ENCODE data around the gene MARCHF3. TPM values are rescaled to one million over a fixed set of nuclear protein-coding genes. Genes with fewer than 3 reads are reported as not detected.
"Not testable (repeated sequence)": the region's sequence is repeated elsewhere in the genome, so short reads cannot be mapped to it uniquely, and the experiment has no call there.

Gene MARCHF3
- total RNA-seq, 5 donors from 2014 or later (not counting 1 experiment from before 2014, with no cell fraction given) = 5.6 to 9.9 (median 7.6) TPM

DNA sequence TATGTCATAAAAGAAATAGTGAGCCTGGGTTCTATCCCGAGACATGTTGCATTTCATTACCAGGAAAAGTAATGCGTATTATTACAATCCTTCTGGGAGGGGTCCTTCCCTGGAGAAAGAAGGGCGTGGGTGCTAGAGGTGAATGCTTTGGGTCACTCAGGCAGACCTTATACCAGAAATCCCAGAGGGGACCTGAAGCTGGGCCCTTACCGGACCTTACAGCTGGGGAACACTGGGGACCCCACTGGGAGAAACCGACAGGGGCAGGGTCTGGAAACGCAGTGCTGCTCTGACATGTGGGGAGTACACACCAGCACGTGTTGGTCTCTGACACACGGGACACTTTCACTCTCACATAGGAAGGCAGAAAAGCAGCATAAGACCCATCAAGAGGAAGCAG is 182.1 kb downstream of the MARCHF3 start:
- no peaks in the 10 kb centered on the region for H3K9me3 ChIP-seq
- no peak for ATAC-seq (replicated peaks in 1 of 4)
- no peak for DNase-seq
- CTCF ChIA-PET = interaction anchor here in 1 of 2 donors (1.0 kb wide), 1 partner anchor 11 kb away, joined by 3 read pairs; no protein-coding TSS in a partner anchor
- H3K4me1 ChIP-seq (ENCODE audit: control insufficient read depth in 1 of 2, extremely low read depth in 1 of 2, insufficient read depth in 2 of 2, low read length in 2 of 2) = peaks cover 39 to 40% of the 10 kb centered on the region in 2 experiments
- Mint-ChIP-seq H3K27me3 (no peaks in the 10 kb centered on the region), H3K4me3 (no peak overlapping the region), H3K4me1 (peaks cover 62 to 73% (median 72%) of the 10 kb centered on the region in 3 donors), H3K36me3 (no peaks in the 10 kb centered on the region), H3K9me3 (no peaks in the 10 kb centered on the region), H3K27ac (peak overlapping the region; percentile 96)
- POLR2A ChIA-PET = interaction anchor here in 1 of 2 donors (0.8 kb wide), 1 partner anchor 1347 kb away, joined by 5 read pairs; no protein-coding TSS in a partner anchor
- H3K27me3 ChIP-seq (replicated peaks in 1 of 2; ENCODE audit: control insufficient read depth in 2 of 2, extremely low read depth in 1 of 2, insufficient read depth in 2 of 2, low read length in 1 of 2) = no peaks in the 10 kb centered on the region
- H3K27ac ChIP-seq (ENCODE audit: low read length) = no peak overlapping the region
- H3K4me3 ChIP-seq (ENCODE audit: control insufficient read depth in 1 of 2, extremely low read depth in 1 of 2, low read length in 1 of 2) = no peak overlapping the region
- 87% methylated on average over 5 of the region's 8 CpGs for WGBS (ENCODE audit: insufficient coverage)
- H3K36me3 ChIP-seq (ENCODE audit: control insufficient read depth in 2 of 2, extremely low read depth in 1 of 2, insufficient read depth in 1 of 2, low read length in 1 of 2) = no peaks in the 10 kb centered on the region

DNA sequence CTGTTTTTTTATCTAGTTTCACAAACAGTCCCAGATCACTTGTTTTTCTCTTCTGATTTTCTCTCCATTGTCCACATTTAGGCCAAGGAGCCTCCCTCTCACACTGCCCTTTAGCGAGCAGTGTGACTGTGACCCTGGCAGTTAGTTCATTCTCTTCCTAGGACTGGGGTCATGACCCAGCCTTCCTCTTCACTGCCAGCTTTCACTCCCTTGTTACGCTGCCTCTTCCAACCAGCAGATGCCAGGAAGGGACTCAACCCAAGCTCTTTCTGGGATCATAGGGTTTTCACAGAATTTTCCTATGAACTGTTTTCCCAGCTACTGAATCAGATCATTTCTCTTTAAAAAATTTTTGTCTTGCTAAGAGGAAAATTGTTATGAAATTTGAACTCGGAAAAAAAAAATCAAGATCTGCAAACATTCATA is 182.5 kb downstream of the MARCHF3 start:
- ATAC-seq (replicated peaks in 1 of 4) (no peak), DNase-seq (no peak)
- Mint-ChIP-seq H3K27me3 (no peaks in the 10 kb centered on the region), H3K4me1 (peaks cover 58 to 69% (median 69%) of the 10 kb centered on the region in 3 donors), H3K27ac (peak overlapping the region; percentile 96), H3K9me3 (no peaks in the 10 kb centered on the region), H3K36me3 (no peaks in the 10 kb centered on the region), H3K4me3 (no peak overlapping the region)
- POLR2A ChIA-PET = interaction anchor here in 1 of 2 donors (0.8 kb wide), 1 partner anchor 1347 kb away, joined by 5 read pairs; no protein-coding TSS in a partner anchor
- 92% methylated on average over 2 of the region's 3 CpGs for WGBS (ENCODE audit: insufficient coverage)
- peaks cover 35 to 36% of the 10 kb centered on the region in 2 experiments for H3K4me1 ChIP-seq (ENCODE audit: control insufficient read depth in 1 of 2, extremely low read depth in 1 of 2, insufficient read depth in 2 of 2, low read length in 2 of 2)
- no peak overlapping the region for H3K4me3 ChIP-seq (ENCODE audit: control insufficient read depth in 1 of 2, extremely low read depth in 1 of 2, low read length in 1 of 2)
- H3K36me3 ChIP-seq (ENCODE audit: control insufficient read depth in 2 of 2, extremely low read depth in 1 of 2, insufficient read depth in 1 of 2, low read length in 1 of 2) = no peaks in the 10 kb centered on the region
- CTCF ChIA-PET = interaction anchor here (0.6 to 1.0 kb wide), 2 partner anchors 11 to 184 kb away, joined by 3 read pairs; no protein-coding TSS in a partner anchor
- H3K27me3 ChIP-seq (replicated peaks in 1 of 2; ENCODE audit: control insufficient read depth in 2 of 2, extremely low read depth in 1 of 2, insufficient read depth in 2 of 2, low read length in 1 of 2) = no peaks in the 10 kb centered on the region
- H3K27ac ChIP-seq (ENCODE audit: low read length) = no peak overlapping the region
- H3K9me3 ChIP-seq = no peaks in the 10 kb centered on the region

DNA sequence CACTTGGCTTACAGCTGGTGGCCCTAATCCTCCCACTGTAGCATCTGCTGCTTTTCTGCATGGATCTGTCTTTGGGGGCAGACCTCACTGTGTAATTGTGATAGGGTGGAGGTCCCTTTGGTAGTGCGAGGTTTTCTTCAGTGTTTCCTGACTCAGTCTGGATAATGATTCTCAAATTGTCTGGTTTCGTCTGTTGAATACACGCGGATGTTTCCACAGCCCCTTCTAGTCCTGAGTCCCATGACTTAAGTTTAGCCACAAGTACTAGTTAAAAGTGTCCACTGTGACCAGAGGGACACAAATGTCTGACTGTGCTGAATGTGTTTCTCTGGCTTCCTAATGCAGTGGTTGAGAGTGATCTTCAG is 182.9 kb downstream of the MARCHF3 start:
- H3K9me3 Mint-ChIP-seq = no peaks in the 10 kb centered on the region
- H3K27ac Mint-ChIP-seq = peak overlapping the region; percentile 96
- Histone ChIP-seq H3K4me3 (ENCODE audit: control insufficient read depth in 1 of 2, extremely low read depth in 1 of 2, low read length in 1 of 2) (no peak overlapping the region), H3K9me3 (no peaks in the 10 kb centered on the region), H3K36me3 (ENCODE audit: control insufficient read depth in 2 of 2, extremely low read depth in 1 of 2, insufficient read depth in 1 of 2, low read length in 1 of 2) (no peaks in the 10 kb centered on the region), H3K27ac (ENCODE audit: low read length) (no peak overlapping the region), H3K4me1 (ENCODE audit: control insufficient read depth in 1 of 2, extremely low read depth in 1 of 2, insufficient read depth in 2 of 2, low read length in 2 of 2) (peaks cover 31 to 32% of the 10 kb centered on the region in 2 experiments), H3K27me3 (replicated peaks in 1 of 2; ENCODE audit: control insufficient read depth in 2 of 2, extremely low read depth in 1 of 2, insufficient read depth in 2 of 2, low read length in 1 of 2) (no peaks in the 10 kb centered on the region)
- H3K4me3 Mint-ChIP-seq = no peak overlapping the region
- ATAC-seq (replicated peaks in 1 of 4) (no peak), DNase-seq (no peak)
- no peaks in the 10 kb centered on the region for H3K36me3 Mint-ChIP-seq
- WGBS (ENCODE audit: insufficient coverage) = 80% methylated on average over 1 of the region's 4 CpGs
- no peaks in the 10 kb centered on the region for H3K27me3 Mint-ChIP-seq
- POLR2A ChIA-PET = interaction anchor here (0.7 to 0.8 kb wide), 2 partner anchors 9 to 1348 kb away, joined by 3 to 5 read pairs; no protein-coding TSS in a partner anchor
- CTCF ChIA-PET = interaction anchor here (0.6 to 1.0 kb wide), 2 partner anchors 10 to 184 kb away, joined by 3 read pairs; no protein-coding TSS in a partner anchor
- peaks cover 54 to 65% (median 65%) of the 10 kb centered on the region in 3 donors for H3K4me1 Mint-ChIP-seq

DNA sequence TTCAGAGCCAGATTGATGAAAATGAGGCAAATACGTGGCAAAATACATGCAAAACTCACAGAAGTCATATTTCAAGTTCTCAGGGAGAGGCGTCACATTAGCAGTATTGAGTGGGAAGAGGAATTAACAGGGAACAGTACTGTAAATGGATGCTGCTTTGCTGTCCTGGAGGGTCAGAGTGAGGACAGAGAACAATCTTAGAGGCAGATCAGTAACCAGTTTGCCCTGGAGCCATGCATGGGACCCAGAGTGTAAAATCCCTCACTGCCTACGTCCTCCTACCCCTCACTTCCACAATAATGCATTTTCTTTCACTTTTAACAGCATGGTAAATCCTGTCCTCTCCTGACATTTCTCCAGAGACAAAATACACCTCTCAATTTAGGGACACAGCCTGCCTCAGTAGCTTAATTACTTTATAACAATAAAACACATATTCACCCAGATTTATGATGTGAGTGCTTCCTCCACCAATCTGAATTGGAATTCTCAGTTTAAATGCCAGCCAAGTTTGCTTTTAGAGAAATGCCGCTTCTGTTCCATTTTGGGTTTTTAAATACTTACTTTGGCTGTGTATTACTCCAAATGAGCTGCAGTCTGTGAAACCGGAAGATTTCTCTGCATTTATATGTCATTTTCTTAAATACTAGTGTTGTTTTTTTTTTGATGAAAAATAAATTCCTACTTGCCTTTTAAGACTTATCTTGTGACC is 183.5 kb downstream of the MARCHF3 start:
- H3K4me1 Mint-ChIP-seq = peaks cover 48 to 60% (median 59%) of the 10 kb centered on the region in 3 donors
- H3K27ac Mint-ChIP-seq = peak overlapping the region; percentile 96
- H3K9me3 Mint-ChIP-seq = no peaks in the 10 kb centered on the region
- H3K27me3 ChIP-seq (replicated peaks in 1 of 2; ENCODE audit: control insufficient read depth in 2 of 2, extremely low read depth in 1 of 2, insufficient read depth in 2 of 2, low read length in 1 of 2) = no peaks in the 10 kb centered on the region
- CTCF ChIA-PET = interaction anchor here (0.6 to 1.0 kb wide), 3 partner anchors 10 to 185 kb away, joined by 3 to 7 read pairs (median 3); no protein-coding TSS in a partner anchor
- H3K4me3 ChIP-seq (ENCODE audit: control insufficient read depth in 1 of 2, extremely low read depth in 1 of 2, low read length in 1 of 2) = no peak overlapping the region
- no peaks in the 10 kb centered on the region for H3K27me3 Mint-ChIP-seq
- no peak for ATAC-seq (replicated peaks in 1 of 4)
- no peak overlapping the region for H3K27ac ChIP-seq (ENCODE audit: low read length)
- H3K4me1 ChIP-seq (ENCODE audit: control insufficient read depth in 1 of 2, extremely low read depth in 1 of 2, insufficient read depth in 2 of 2, low read length in 2 of 2) = peaks cover 26 to 27% of the 10 kb centered on the region in 2 experiments
- H3K9me3 ChIP-seq = no peaks in the 10 kb centered on the region
- 100% methylated on average over 2 of the region's 5 CpGs for WGBS (ENCODE audit: insufficient coverage)
- POLR2A ChIA-PET = interaction anchor here in 1 of 2 donors (0.7 kb wide), 1 partner anchor 9 kb away, joined by 3 read pairs; no protein-coding TSS in a partner anchor
- H3K36me3 ChIP-seq (ENCODE audit: control insufficient read depth in 2 of 2, extremely low read depth in 1 of 2, insufficient read depth in 1 of 2, low read length in 1 of 2) = no peaks in the 10 kb centered on the region
- no peak for DNase-seq
- H3K4me3 Mint-ChIP-seq = no peak overlapping the region
- no peaks in the 10 kb centered on the region for H3K36me3 Mint-ChIP-seq

DNA sequence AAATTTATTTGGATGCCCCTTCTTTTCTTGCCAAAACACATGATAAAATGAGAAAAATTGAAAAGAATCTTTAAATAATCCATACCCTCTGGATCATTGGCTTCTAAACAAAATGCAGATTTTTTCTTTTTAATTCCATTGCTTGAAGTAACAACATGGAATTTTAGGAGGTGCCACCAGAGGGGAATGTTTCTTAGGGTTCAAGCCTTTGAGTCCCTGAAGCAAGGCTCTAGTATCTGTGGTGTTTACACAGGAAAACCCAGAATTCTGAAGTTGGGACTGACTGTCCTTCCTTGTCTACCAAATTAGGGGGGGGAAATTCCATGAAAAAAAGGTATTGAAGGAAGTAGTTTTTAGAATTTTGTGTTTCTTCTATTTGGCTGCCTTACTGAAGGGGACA is 184.0 kb downstream of the MARCHF3 start:
- Mint-ChIP-seq H3K9me3 (no peaks in the 10 kb centered on the region), H3K27ac (peak overlapping the region; percentile 96), H3K27me3 (no peaks in the 10 kb centered on the region), H3K4me3 (peak overlapping the region in 1 of 3 donors; percentile 47), H3K4me1 (peaks cover 43 to 54% (median 54%) of the 10 kb centered on the region in 3 donors), H3K36me3 (no peaks in the 10 kb centered on the region)
- DNase-seq = no peak
- ChIA-PET POLR2A (interaction anchor here in 1 of 2 donors (0.7 kb wide), 2 partner anchors 142 to 215 kb away, joined by 4 to 13 read pairs; no protein-coding TSS in a partner anchor), CTCF (interaction anchor here (0.6 to 1.2 kb wide), 3 partner anchors 9 to 296 kb away, joined by 3 to 7 read pairs (median 6); no protein-coding TSS in a partner anchor)
- peak overlapping the region; percentile 72 for H3K27ac ChIP-seq (ENCODE audit: low read length)
- H3K4me1 ChIP-seq (ENCODE audit: control insufficient read depth in 1 of 2, extremely low read depth in 1 of 2, insufficient read depth in 2 of 2, low read length in 2 of 2) = peaks cover 21 to 22% of the 10 kb centered on the region in 2 experiments
- H3K9me3 ChIP-seq = no peaks in the 10 kb centered on the region
- H3K4me3 ChIP-seq (ENCODE audit: control insufficient read depth in 1 of 2, extremely low read depth in 1 of 2, low read length in 1 of 2) = no peak overlapping the region
- ATAC-seq (replicated peaks in 1 of 4) = no peak
- H3K27me3 ChIP-seq (replicated peaks in 1 of 2; ENCODE audit: control insufficient read depth in 2 of 2, extremely low read depth in 1 of 2, insufficient read depth in 2 of 2, low read length in 1 of 2) = no peaks in the 10 kb centered on the region
- H3K36me3 ChIP-seq (ENCODE audit: control insufficient read depth in 2 of 2, extremely low read depth in 1 of 2, insufficient read depth in 1 of 2, low read length in 1 of 2) = no peaks in the 10 kb centered on the region

DNA sequence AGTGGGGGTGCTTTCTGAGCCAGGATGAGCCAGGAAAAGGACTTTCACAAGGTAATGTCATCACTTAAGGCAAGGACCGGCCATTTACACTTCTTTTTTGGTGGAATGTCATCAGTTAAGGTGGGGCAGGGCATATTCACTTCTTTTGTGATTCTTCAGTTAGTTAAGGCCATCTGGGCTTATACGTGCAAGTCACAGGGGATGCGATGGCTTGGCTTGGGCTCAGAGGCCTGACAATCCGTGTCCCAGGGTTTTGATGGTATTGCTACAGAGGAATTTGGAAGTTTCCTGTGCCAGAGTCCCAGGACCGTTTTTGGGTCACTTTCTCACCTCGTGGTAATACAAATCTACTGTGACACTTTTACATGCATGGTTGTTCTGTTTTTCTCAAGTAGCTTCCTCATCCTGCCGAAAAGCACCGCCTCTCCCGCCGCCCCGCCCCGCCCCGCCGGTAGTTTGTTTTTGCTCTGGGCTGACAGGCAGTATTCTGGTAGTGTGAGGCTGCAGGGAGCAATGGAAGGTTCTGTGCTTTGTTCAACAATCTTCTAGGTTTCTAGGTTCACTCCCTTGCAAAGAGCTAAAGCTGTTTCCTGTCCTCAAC is 184.8 kb downstream of the MARCHF3 start:
- H3K27me3 Mint-ChIP-seq; H3K4me3 ChIP-seq (ENCODE audit: control insufficient read depth in 1 of 2, extremely low read depth in 1 of 2, low read length in 1 of 2); H3K9me3 ChIP-seq; H3K27me3 ChIP-seq (replicated peaks in 1 of 2; ENCODE audit: control insufficient read depth in 2 of 2, extremely low read depth in 1 of 2, insufficient read depth in 2 of 2, low read length in 1 of 2); H3K36me3 ChIP-seq (ENCODE audit: control insufficient read depth in 2 of 2, extremely low read depth in 1 of 2, insufficient read depth in 1 of 2, low read length in 1 of 2); H3K36me3 Mint-ChIP-seq; H3K9me3 Mint-ChIP-seq: not testable (repeated sequence)
- ATAC-seq (replicated peaks in 1 of 4) (peak; percentile 99 to 100 (median 100)), DNase-seq (peak; percentile 31 to 91 (median 68))
- Histone ChIP-seq H3K4me1 (ENCODE audit: control insufficient read depth in 1 of 2, extremely low read depth in 1 of 2, insufficient read depth in 2 of 2, low read length in 2 of 2) (peaks cover 14 to 16% of the 10 kb centered on the region in 2 experiments), H3K27ac (ENCODE audit: low read length) (peak overlapping the region; percentile 72)
- H3K4me3 Mint-ChIP-seq = peak overlapping the region in 2 of 3 donors; percentile 34 to 47
- ChIA-PET CTCF (interaction anchor here (0.6 to 1.2 kb wide), 3 partner anchors 8 to 476 kb away, joined by 3 to 6 read pairs (median 6); no protein-coding TSS in a partner anchor), POLR2A (interaction anchor here in 1 of 2 donors (0.7 kb wide), 2 partner anchors 143 to 216 kb away, joined by 4 to 13 read pairs; no protein-coding TSS in a partner anchor)
- peak overlapping the region; percentile 96 for H3K27ac Mint-ChIP-seq
- H3K4me1 Mint-ChIP-seq = peaks cover 35 to 50% (median 46%) of the 10 kb centered on the region in 3 donors
- 42% methylated on average over 5 of the region's 14 CpGs for WGBS (ENCODE audit: insufficient coverage)

All from T-cell (primary cell).